Testis (tissue), 2 donors: ENCODE data around the gene STAT4.

Experiments
- CTCF ChIP-seq, 3 experiments: fragments of 450-650 bp in 2 of 3; fragments of 200-600 bp in 1 of 3; sonication (generic) in 1 of 3; IDR thresholded peaks; one replicate each; pipeline ENCODE4 v1.5.1; 2016 to 2019; ENCODE audit warnings: antibody characterized with exemption in 3 of 3, mild to moderate bottlenecking in 2 of 3, moderate library complexity in 1 of 3
- POLR2A ChIP-seq: fragments of 450-650 bp; IDR thresholded peaks from one replicate; pipeline ENCODE4 v1.6.1; 2017; ENCODE audit warnings: antibody characterized with exemption, mild to moderate bottlenecking, moderate library complexity

DNA sequence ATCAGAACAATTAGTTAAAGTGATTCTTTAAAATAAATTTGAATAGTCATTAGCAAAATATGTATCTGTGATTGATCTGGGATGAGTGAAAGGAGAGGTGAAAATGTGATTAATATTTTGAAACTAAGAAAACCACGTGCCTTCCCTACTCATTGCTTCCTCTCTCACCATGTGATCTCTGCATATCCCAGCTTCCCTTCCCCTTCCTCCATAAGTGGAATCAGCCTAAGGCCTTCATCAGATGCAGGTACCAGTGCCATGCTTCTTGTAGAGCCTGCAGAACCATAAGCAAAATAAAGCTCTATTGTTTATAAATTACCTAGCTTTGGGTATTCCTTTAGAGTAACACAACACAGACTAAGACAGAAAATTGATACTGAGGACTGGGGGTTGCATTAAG, 125.7 kb downstream of the STAT4 start:
- TF ChIP-seq CTCF (IDR thresholded peaks at IDR 0.05) (no peak), POLR2A (no peak)
